Skin epidermis (tissue), 12 donors: ENCODE data around the gene NUDT16.

ENCODE experiments used
- H3K27ac ChIP-seq, 21 experiments: fragments of 200-600 bp; sonication (generic) in 11 of 21; one replicate each; pipeline ENCODE4 v1.5.0; 2020; ENCODE audit warnings: mild to moderate bottlenecking in 3 of 21, inconsistent platforms in 2 of 21, moderate library complexity in 2 of 21
- H3K4me3 ChIP-seq, 7 experiments: fragments of 200-600 bp; sonication (generic) in 2 of 7; one replicate each; pipeline ENCODE4 v1.5.0; 2020; ENCODE audit warnings: inconsistent platforms in 2 of 7, mild to moderate bottlenecking in 2 of 7, moderate library complexity in 1 of 7

Gene NUDT16

DNA sequence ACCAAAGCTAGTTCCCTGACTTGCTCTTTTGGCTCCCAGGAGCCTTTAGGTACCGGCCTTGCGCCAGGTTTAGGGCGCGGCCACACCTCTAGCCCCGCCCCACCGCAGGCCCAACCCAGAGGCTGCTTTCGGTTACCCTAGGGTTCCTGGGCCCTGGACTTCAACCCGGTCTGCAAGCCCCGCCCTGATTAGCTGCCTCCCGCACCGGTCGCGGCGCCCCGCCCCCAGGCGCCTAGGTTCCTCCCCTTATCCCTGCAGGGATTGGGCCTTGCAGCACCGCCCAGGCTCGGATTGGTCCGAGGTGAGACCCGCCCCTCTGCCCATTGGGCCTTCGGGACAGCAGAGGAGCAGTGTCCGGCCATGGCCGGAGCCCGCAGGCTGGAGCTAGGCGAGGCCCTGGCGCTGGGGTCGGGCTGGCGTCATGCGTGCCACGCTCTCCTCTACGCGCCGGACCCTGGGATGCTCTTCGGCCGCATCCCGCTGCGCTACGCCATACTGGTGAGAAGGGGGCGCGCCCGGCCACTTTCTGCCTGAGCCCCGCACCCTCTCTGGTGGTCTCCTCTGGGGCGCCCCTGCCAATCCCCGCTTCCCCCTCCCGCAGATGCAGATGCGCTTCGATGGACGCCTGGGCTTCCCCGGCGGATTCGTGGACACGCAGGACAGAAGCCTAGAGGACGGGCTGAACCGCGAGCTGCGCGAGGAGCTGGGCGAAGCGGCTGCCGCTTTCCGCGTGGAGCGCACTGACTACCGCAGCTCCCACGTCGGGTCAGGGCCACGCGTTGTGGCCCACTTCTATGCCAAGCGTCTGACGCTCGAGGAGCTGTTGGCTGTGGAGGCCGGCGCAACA, at the start of gene NUDT16:
NUDT16 (plus strand) TSS at position 330 of the 847 bp plus-strand sequence; CDS start at position 361, 31 bp downstream.
- Histone ChIP-seq H3K4me3 (peak within 1 kb of the TSS; percentile 79 to 97 (median 86)), H3K27ac (peak within 1 kb of the TSS; percentile 36 to 87 (median 77))

DNA sequence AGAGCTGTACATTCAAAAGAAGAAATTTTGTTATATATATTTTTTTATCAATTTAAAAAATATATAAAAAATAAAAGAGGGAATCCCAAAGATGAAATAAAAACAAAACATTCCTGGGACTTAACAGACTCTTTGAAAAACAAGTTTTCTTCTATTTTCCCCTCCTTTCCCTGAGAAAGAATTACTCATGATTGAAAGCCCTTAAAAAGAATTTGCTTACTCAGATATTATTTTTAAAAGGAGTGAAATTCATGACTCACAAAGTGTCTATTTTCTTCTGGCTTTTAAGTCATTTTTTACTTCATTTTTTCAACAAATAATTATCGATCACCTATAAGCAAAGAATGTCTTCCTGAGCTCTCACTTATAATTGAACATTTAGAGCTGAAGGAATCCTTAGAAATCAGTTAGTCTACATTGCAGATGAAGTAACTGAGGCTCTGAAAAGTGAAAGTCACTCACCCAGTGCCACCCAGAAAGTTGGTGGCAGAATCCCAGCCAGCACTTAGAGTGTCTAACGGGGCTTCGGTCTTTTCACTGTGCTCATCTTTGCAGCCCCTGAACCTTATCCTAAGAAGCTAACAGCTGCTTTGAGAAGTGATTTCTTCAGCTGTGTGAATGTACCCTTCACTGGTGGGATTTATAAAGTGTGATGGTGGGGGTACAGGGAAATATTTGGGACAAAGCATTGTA, 42.5 kb upstream of the NUDT16 start:
- peak overlapping the region in 1 of 21 experiments; percentile 57 for H3K27ac ChIP-seq
- no peak overlapping the region for H3K4me3 ChIP-seq

DNA sequence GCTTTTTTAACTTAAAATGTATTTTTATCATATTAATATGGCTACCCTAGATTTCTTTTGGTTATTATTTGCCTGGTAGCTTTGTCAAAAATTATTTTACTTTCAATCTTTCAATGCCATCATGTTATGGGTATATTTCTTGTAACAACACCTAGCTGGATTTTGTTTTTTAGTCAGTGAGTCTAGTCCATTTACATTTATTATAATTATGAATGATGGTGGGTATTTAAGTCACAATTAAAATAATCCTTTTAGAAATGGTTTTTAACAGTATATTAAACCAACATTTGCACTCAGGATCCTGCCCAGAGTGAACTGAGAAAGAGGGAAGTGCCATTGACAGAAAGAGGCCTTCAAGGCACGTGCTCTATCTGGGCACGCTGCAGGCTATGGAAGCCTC, 39.8 kb upstream of the NUDT16 start:
- Histone ChIP-seq H3K4me3 (no peak overlapping the region), H3K27ac (no peak overlapping the region)

DNA sequence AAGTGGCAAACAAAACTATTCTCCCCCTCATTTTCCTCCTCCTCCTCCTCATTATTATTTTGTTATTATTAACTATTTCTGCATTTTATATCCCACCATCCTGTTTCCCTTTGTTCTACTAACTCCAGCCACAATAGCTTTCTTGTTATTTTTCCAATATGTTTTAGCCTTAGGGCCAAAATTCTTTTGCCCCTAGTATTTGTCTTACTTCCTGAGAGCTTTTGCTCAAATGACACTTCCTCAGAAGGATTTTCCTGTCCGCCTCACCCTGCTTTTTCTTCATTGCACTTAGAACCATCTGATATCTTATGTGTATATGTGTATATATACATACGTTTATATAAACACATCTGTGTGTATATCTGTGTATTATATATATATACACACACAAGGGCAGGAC, 32.7 kb upstream of the NUDT16 start:
- Histone ChIP-seq H3K27ac (no peak overlapping the region), H3K4me3 (no peak overlapping the region)

DNA sequence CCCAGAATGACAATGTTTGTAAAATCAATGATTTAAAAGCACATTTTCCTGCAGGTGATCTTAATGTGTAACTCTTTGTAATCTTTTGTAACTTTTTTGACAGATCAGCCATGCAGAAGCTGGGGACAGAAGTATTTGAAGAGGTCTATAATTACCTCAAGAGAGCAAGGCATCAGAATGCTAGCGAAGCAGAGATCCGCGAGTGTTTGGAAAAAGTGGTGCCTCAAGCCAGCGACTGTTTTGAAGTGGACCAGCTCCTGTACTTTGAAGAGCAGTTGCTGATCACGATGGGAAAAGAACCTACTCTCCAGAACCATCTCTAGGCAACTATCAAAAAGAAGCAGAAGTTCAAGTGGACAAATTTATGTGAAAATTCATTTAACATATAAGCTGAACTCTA, 32.1 kb upstream of the NUDT16 start:
- Histone ChIP-seq H3K27ac (peak overlapping the region in 2 of 21 experiments; percentile 8 to 20), H3K4me3 (no peak overlapping the region)

DNA sequence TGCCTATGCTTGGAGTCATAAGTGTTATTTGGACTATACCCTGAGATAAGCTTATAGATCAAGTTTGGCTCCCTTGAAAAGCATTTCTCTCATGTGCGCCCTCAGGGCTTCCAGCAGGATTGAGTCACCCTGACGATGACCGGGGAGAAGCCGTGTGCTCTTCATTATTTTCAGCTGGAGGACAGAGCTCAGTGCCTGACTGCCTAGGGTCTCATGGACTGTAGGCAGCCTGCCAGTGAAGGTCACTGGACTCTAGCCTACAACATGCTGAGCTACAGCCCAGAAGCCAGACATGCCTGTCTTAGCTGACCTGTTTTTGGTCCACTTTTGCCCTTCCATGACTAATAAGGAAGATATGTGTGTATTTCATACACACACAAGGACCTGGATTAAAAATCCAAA, 31.6 kb upstream of the NUDT16 start:
- Histone ChIP-seq H3K27ac (peak overlapping the region in 2 of 21 experiments; percentile 8 to 20), H3K4me3 (no peak overlapping the region)

DNA sequence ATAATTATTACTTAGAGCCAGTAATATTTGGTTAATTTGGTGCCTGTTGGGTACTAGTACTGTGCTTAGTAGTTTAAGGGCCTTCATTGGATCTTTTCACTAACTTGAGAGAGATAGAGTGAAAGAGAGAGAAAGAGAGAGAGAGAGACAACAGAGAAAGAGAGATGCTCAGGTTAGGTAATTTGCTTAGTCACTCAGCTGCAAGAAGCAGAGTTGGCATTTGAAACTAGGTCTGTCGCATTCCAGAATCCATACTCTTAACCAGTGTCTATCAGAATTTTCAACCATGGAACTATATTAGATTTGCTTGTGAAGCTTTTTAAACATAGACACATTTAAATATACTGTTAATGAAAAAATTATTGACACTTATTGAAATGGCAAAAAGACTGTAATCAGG, 31.1 kb upstream of the NUDT16 start:
- Histone ChIP-seq H3K4me3 (no peak overlapping the region), H3K27ac (no peak overlapping the region)

DNA sequence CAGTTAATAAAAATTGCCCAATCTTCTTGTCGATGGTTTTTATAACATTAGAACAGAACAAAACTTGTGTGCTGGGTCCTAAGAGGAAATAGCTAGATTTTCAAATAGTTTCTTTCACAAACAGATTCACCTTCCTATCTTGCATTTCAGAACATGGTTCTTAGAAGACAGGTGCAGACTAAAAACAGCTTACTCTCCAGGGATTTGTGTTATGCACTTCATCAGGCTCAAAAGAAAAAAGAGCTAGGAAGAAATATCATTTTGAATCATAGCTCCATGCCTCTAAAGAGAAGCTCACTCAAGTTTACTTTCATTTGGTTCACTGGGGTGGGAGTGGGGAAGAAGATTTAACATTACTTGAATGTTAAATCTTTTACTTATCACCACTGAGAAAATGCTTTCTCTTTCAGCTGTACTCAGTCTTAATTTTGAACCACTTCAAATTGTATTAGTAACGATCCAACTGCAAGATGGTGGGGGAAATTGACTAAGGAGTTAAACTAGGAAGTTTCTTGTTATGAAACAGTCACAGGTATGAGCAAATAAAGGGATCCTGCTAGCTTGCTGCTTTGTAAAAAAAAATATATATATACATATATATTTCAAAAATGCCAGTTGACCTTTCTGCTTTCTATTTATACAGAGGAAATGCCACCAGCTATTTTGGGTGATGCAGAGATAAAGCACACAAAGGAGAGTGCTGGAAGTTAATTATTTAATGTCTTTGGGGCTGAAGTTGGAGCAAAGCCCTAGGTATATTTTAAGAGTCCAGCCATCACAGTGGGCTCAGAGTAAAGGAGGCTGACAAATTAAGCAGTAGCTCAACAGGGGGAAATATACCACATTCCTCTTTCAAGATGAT, 28.3 kb upstream of the NUDT16 start:
- no peak overlapping the region for H3K4me3 ChIP-seq
- H3K27ac ChIP-seq = no peak overlapping the region

DNA sequence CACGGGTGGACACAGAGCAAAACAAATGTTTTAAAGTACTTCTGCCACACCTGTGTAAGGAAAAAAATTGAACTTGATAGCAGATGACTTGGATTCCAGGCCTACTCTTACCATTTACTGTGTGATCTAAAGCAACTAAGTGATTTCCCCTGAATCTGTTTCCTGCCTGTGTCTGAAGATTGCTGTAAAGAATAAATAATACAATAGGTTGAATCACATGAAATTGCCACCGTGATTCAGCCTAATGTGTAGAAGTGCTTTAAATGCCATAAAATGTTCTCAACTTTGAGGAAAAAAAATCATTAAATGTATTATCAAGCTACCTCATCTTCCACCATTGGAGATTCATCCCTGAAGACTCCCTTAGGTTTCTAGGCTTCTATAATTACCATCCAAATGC, 27.6 kb upstream of the NUDT16 start:
- no peak overlapping the region for H3K27ac ChIP-seq
- no peak overlapping the region for H3K4me3 ChIP-seq

DNA sequence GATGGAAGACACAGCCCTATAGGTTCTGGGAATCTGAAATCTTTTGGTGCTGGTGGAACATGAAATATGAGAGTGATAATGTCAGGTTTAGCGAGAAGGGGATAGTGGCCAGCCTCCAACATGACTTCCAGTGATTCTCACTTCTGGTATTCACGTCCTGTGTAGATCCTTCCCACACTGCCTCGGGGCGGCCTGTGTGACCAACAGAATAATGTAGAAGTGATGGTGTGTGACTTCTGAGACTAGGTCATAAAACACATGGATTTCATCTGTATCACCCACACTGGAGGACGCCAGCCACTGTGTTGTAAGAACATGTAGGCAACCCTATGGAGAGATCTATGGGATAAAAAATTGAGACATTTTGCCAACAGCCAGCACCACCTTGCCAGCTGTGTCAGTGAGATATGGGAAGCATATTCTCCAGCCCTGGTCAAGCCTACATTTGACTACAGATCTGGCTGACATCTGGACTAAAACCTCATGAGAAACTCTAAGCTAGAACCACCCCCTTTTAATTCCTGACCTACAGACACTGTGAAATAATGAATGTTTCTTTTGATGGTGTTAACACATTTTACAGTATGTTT, 25.5 kb upstream of the NUDT16 start:
- Histone ChIP-seq H3K4me3 (no peak overlapping the region), H3K27ac (no peak overlapping the region)

DNA sequence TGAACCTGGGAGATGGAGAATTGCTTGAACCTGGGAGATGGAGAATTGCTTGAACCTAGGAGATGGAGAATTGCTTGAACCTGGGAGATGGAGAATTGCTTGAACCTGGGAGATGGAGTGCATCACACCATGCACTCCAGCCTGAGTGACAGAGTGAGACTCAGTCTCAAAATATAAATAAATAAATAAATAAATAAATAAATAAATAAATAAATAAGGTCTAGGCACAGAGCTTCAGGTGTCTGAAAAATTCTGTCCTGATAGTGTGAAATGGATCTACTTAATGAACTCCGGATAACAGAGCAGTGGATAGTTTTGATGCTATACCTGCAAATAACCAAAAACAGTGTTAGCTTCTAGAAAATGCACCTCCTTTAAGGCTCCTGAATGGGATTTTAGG, 24.3 kb upstream of the NUDT16 start:
- H3K27ac ChIP-seq = no peak overlapping the region

DNA sequence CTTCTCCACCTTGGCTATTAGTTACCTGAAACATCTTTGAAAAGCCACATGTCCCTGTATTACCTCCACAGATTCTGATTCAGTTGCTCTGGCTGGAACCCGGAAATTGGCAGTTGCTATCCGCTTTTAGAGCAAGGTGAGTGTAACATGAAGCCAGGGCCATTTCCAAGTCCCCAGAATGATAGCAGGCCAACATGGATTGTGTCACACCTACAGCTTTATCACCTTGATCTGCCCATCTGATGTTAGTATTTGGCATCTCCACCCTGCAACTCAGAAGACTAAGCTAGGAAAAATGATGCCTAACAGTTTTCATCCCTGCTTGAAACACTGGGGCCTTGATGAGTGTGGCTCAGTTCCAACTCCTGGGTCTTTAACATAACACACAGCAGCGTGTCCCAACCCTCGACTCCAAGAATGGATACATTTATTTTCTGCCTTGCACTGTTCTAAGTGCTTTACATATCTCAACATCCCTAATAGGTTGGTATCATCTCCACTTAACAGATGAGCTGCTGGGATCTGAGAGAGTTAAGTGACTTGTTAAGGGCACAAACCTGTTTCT, 21.3 kb upstream of the NUDT16 start:
- Histone ChIP-seq H3K27ac (no peak overlapping the region), H3K4me3 (no peak overlapping the region)

More for the DNA sequence above, 24.3 kb upstream of the NUDT16 start:
- H3K4me3 ChIP-seq = no peak overlapping the region

DNA sequence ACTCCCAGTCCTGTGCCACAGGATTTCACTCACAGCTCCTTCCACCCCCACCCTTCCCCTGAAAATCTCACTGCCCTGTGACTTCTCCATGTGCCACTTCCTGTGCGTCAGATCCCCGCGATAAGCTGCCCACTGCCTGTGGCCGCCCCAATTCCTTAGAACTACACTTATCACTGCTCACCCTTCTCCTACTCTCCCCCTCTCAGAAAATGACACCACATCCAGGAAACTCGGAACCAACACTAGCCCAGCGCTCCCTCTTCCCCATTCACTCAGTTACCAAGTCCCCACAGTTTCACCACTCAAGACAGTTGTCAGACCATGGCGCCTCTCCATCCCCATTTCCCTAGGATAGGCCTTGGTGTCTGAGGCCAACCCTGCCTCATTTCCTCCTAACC, 20.5 kb upstream of the NUDT16 start:
- Histone ChIP-seq H3K27ac (peak overlapping the region in 5 of 21 experiments; percentile 7 to 74 (median 53)), H3K4me3 (peak overlapping the region in 5 of 7 experiments; percentile 34 to 53 (median 43))

DNA sequence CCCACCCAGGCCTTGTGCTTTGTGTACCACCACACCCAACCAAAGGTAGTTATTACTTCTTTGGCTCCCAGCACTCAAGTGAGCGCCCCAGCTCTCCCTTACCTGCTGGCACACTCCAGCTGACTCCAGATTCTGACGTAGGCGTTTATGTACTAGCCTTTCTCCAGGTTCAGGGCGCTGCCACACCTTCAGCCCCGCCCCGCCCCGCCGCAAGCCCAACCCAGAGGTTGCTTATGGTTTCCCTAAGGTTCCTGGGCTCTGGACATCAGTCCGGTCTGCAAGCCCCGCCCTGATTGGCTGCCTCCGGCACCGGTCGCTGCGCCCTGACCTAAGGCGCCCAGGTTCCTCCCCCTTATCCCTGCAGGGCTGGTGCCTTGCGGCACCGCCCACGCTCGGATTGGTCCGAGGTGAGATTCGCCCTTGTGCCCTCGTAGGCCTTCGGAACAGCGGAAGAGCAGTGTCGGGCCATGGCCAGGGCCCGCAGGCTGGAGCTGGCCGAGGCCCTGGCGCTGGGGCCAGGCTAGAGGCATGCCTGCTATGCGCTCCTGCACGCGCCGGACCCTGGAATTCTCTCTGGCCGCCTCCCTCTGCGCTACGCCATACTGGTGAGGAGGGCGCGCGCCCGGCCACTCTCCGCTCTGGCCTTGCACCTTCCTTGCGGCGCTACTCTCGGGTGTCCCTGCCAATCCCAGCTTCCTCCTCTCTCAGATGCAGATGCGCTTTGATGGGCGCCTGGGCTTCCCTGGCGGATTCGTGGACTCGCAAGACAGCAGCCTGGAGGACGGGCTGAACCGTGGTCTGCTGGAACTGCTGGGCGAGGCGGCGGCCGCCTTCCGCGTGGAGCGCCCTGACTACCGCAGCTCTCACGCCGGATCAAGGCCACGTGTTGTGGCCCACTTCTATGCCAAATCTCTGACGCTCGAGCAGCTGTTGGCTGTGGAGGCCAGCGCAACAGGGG, 19.8 kb upstream of the NUDT16 start:
- H3K4me3 ChIP-seq = peak overlapping the region; percentile 31 to 53 (median 42)
- H3K27ac ChIP-seq = peak overlapping the region in 16 of 21 experiments; percentile 1 to 76 (median 43)

DNA sequence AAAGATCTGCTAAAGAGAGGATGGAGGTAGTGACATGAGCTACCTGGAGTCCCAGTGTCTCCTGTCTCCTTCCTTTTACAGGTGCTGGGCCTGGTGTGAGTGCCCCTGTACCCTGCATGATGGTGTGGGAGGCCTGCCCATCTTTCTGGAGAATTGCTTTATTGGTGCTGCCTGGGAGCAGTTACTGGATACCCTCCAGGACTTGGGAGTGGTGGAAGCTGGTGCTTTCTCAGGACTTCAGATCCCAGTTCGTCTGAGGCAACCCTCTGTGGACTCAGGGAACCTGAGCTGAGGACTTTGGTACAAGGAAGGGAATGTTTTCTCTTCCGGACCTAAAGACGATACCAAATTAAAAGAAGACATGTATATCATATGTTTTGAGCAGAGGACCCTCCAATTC, 18.3 kb upstream of the NUDT16 start:
- H3K27ac ChIP-seq = no peak overlapping the region
- H3K4me3 ChIP-seq = no peak overlapping the region

DNA sequence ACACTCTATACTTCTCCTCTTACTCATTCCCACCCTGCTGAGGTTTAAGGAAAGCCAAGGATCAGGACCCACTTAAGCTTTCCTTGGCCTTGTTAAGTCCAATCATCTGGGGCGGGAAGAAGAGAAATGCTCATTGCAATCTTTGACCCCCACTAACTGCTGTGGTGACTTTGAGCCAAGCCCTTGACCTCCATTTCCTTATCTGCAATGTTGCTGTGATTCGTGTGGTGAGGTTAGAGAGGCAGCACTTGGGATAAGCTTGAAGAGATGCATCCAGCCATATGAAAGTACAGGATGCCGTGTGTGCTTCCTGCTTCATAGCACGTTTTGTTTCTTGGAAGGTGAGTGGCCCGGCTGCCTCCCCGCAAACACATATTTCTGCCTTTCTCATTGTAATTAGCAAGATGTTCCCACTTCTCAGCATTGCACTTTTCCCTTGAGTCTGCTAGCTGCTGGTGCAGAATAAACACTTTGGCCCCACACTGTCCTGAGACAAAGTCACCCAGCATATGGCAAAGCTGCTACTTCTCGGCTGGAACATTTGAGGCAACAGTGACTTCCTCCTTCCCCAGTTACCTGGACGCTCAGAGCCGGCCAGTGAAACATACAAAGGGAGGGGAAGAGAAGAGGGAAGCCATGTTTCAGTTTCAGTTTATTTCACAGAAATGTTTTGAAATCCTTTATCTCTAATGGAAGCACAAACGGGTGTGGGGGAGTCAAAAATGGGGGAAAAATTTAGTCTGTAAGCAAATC, 10.5 kb upstream of the NUDT16 start:
- Histone ChIP-seq H3K27ac (no peak overlapping the region), H3K4me3 (no peak overlapping the region)

DNA sequence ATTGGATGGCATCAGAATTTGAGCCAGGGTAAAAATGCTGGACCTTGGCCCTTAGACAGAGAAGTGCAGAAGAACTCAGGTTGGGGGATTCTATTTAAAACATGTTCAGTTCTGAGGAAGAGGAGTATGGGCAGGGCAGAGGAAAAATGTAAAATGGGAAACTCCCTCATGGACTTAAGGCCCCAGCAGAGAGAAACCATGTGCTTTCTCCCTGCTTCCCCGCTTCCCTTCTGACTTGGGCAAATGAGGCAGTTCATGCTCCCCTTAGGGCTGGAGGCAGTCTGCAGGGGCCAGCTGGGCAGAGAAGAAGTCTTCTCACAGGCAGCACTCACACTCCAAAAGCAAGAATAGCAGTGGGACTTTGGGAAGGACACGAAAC, 9.9 kb upstream of the NUDT16 start:
- Histone ChIP-seq H3K4me3 (no peak overlapping the region), H3K27ac (no peak overlapping the region)

DNA sequence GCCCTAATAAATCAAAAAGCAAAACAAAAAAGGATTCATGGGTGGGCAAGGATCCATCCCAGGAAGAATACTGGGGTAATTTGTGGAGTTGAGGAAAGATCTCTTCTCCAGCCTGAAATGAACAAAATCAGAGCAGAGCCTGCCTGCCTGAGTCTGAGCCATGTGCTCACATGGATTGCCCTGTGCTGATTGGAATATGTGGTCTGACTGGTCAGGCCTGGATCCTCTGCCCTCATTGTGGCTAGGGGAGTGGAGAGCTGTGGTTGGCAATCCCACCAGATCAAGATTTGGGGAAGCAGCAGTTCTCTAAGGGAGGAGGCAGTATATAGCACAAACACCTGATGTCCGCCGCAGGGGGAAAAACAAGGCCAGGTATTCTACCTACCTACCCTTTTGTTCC, 6.8 kb upstream of the NUDT16 start:
- no peak overlapping the region for H3K27ac ChIP-seq
- H3K4me3 ChIP-seq = no peak overlapping the region
